HG03460 (cell line): ENCODE results near the gene CCDC87.
"Not testable (repeated sequence)": the region's sequence is repeated elsewhere in the genome, so short reads cannot be mapped to it uniquely, and the experiment has no call there.

Experiments used
- ATAC-seq: cut with Tn5 transposase; IDR thresholded peaks from one replicate; pipeline ENCODE4 v1.9.1; 2021; ENCODE audit not compliant: unreplicated experiment

CCDC87 gene

GRCh38 chr11:66585447-66585846, 7.4 kb downstream of the CCDC87 start:
- not testable (repeated sequence) for ATAC-seq

DNA sequence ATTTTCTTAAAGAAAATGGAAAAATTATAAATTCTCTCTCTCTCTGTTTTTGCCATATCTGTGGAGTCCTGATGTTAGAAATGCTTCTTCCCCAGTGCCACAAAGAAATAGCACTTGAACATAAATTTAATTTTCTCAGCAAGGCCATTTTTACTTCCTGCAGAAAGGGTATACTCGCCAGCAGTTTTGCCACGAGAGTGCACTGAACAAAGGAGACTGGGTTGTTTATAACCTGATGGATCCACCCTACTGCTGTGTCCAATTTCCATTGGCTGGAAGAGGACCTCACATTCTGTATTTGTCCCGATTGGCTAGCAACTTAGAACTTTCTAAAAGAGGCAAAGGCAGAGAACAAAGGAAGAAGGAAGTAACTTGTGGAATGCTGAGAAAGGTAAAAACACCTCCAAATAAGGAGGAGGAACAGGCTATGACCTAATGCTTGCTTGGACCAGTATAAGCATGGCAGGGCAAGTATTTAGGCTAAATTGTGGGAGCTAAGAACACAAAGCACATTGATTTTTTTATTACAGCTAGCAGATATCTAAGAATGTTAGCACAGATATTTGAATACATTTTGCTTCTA, 10.2 kb downstream of the CCDC87 start:
- ATAC-seq: not testable (repeated sequence)

- no peak for ATAC-seq
Observed at GRCh38 chr11:66581261-66581660, 11.6 kb downstream of the CCDC87 start.

- no peak for ATAC-seq
Observed at GRCh38 chr11:66580803-66581202, 12.1 kb downstream of the CCDC87 start.

GRCh38 chr11:66579017-66579606, 13.8 kb downstream of the CCDC87 start:
- no peak for ATAC-seq

GRCh38 chr11:66570850-66571180, 22.0 kb downstream of the CCDC87 start:
- no peak for ATAC-seq

- no peak for ATAC-seq
Observed at GRCh38 chr11:66570079-66570849, 22.6 kb downstream of the CCDC87 start.

- ATAC-seq: no peak
Observed at GRCh38 chr11:66569076-66569475, 23.8 kb downstream of the CCDC87 start.

DNA sequence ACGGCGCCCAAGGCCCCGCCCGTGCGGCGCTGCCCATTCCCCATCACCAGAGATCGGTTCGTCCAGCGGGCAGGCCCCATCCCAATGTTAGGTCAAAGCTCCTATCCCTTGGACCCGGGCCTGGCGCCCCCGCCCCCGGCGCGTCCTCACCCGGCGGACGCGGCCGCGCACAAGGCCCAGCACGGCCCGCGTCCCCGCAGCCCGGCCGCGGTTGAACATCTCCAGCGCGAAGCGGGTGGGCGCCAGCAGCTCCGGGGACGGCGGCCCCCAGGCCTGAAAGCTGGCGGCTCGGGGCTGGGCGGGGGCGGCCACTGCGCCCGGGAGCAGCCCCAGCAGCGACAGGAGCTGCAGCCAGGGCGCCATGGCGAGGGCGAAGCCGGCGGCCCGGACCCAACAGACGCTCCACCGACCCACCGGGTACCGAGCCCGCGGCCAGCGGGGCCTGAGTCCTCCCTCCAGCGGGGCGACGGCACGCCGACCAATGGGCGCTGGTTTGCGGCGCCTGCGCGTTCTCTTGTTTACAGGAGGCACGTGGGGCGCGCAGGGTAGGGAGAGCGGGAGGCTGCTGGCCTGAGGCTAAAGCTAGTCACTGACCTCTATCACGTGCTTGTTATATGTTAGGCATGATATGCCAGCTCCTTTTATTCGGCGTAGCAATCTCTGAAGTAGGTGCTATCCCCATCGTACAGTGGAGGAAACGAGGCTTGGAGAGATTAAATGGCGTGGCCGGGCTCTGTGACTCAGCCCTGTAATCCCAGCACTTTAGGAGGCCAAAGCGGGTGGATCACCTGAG, 24.5 kb downstream of the CCDC87 start, which contains the start of gene CTSF:
TSS of gene CTSF (minus strand) at position 483 of the 793 bp plus-strand sequence. CDS start at position 363, 120 bp downstream.
- ATAC-seq: no peak

GRCh38 chr11:66567787-66568123, 25.1 kb downstream of the CCDC87 start:
- ATAC-seq: no peak

DNA sequence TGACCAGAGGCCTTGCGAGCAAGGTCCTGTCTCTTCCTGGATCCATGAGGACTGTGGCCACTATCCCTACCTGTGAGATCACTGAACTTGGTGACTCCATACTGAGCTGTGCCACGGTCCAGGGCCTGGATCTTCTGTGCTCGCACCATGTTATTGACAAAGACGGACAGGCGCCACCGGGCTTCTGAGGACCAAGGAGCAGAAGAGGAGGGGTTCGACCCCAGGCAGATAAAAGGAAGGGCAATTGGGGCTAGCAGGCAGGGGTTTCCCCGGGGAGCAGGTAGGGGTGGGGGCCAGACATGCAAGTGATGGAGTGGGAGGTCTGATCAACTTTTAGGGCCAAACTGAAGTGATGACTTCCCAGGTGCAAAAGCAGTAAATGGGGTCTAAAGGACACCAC, 26.6 kb downstream of the CCDC87 start:
- ATAC-seq: no peak

- ATAC-seq: no peak
Observed at GRCh38 chr11:66564984-66565383, 27.9 kb downstream of the CCDC87 start.

DNA sequence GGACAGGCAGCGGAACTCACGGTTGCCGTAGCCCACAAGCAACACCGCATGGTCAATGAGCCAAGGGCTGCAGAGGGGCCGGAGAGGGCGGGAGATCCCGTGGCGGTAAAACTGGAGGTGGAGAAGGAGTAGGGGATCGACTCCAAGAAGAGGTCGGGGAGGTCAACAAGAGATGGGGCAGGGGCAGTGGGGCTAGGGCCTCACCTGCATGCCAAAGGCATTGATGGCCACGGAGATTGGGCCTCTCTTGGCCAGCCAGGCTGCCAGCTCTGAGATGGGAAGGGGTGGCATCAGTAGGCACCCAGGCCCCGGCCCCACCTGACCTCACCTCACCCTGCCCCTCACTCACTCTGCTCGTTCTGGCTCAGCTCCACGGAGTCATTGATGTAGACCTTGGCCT, 28.3 kb downstream of the CCDC87 start:
- ATAC-seq: no peak

- ATAC-seq: no peak
Observed at GRCh38 chr11:66563832-66564231, 29.0 kb downstream of the CCDC87 start.

DNA sequence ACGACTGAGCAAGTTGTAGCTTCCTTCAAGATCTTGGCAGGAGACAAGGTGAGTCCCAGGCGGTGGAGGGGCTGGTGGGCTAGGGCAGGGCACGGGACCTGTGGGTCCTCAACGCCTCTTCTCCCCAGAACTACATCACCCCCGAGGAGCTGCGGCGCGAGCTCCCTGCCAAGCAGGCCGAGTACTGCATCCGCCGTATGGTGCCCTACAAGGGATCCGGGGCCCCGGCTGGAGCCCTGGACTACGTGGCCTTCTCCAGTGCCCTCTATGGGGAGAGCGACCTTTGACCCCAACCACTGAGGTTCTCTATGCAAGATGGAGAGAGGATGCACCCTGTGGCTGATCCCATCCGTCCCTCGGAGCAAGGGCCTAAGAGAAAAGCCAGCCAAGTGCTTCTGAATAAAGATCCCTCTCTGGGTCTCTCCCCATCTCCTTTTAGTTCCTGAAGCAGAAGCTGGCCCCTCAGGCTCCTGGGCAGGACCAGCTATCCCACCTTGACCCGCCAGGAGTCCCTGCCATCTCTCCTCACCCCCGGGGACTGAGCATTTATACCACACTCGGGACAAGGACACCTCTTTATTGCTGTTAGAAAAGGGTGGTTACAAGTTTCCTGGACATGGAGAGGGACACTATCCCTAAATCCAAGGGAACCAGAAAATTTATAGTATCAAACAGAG, 29.8 kb downstream of the CCDC87 start:
- ATAC-seq: no peak

DNA sequence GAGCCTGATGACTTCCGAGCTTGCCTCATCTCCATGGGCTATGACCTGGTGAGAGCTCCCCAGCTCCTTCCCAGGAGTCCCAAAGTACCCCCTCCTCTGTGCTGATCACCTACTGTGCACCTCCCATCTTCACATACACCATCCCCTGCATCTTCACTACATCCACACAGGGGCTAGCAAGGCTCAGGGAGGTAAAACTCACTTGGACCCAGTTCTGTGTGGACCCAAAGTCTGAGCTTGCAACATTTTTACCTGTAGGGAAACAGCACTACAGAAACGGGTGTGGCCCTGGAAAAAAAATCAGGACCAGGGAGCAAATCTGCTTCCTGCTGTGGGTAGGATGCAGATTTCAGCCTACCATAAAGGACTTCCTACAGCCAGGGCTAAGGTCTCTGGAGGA, 30.6 kb downstream of the CCDC87 start:
- no peak for ATAC-seq

DNA sequence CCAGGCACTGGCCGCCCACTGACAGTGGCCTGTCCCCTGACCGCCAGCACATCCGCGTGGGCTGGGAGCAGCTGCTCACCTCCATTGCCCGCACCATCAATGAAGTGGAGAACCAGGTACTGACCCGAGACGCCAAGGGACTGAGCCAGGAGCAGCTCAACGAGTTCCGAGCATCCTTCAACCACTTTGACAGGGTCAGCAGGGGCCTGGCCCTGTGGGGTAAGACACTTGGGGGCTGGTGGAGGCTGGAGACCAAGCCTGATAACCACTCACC, 31.0 kb downstream of the CCDC87 start:
- ATAC-seq: no peak

DNA sequence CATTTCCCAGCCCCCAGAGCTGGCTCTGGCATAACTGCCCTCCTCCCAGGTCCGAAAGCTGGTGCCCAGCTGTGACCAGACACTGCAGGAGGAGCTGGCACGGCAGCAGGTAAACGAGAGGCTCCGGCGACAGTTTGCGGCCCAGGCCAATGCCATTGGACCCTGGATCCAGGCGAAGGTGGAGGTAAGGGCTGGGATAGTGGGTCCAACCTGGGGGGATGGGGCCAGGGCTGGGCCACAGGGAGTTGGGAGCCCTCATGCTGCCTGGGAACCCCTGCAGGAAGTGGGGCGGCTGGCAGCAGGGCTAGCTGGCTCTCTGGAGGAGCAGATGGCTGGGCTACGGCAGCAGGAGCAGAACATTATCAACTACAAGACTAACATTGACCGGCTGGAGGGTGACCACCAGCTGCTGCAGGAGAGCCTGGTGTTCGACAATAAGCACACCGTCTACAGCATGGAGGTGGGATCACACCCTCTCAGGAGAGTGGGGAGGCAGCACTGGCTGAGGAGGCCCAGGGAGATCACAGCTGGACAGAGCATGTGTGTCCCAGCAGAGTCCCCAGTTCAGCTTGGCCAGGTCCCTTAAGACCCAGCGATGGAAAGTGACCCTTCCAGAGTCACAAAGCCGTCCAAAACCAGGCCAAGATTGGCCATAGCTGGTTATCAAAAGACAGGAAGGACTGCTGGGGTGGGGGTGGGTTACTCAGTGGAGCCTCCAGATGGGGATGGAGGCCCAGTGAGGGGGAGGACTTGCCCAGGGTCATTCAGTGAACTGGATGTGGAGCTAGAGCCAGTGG, 31.5 kb downstream of the CCDC87 start:
- ATAC-seq: no peak

DNA sequence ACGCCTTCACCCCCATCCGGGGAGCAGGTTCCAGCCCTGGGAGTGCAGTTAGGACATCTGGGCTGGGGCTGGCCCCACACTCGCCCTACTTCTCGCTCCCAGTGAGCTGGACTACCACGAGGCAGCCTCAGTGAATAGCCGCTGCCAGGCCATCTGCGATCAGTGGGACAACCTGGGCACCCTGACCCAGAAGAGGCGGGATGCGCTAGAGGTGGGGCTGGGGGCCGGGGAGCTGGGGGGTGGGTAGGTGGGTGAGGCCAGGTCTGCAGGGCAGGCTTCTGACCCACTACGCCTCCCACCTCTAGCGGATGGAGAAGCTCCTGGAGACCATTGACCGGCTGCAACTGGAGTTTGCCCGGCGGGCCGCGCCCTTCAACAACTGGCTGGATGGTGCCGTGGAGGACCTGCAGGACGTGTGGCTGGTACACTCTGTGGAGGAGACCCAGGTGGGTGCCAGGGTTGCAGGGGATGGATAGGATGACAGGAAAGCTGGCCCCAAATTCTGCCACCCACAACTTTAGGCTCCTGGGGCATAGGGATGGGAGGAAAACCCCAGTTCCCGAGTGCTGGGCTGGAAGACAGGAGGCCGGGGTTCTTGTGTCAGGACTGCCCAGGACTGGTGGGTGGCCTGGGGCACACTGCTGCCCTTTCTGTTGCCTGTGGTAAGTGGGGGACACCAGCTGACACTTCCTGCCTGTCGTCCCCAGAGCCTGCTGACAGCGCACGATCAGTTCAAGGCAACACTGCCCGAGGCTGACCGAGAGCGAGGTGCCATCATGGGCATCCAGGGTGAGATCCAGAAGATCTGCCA, 32.8 kb downstream of the CCDC87 start:
- no peak for ATAC-seq
